Glutamatergic neuron (in vitro differentiated cells): Measurements from ENCODE around the gene KLHL12. TPM values are rescaled to one million over a fixed set of nuclear protein-coding genes. Genes with fewer than 3 reads are reported as not detected.
"Not testable (repeated sequence)": the region's sequence is repeated elsewhere in the genome, so short reads cannot be mapped to it uniquely, and the experiment has no call there.

ENCODE experiments used
- DNase-seq: peaks from one replicate; pipeline ENCODE4 v3.0.0; 2022
- H3K27ac Mint-ChIP-seq: one replicate; pipeline ENCODE4 v1.8.0; 2020; ENCODE audit warnings: mild to moderate bottlenecking, mixed read lengths, inconsistent platforms; ENCODE audit not compliant: unreplicated experiment
- H3K27me3 Mint-ChIP-seq: one replicate; pipeline ENCODE4 v1.8.0; 2020; ENCODE audit warnings: mild to moderate bottlenecking, moderate library complexity, mixed read lengths, inconsistent platforms; ENCODE audit not compliant: unreplicated experiment
- H3K36me3 Mint-ChIP-seq: one replicate; pipeline ENCODE4 v1.8.0; 2020; ENCODE audit warnings: mild to moderate bottlenecking, mixed read lengths, inconsistent platforms; ENCODE audit not compliant: unreplicated experiment
- H3K4me1 Mint-ChIP-seq: one replicate; pipeline ENCODE4 v1.8.0; 2020; ENCODE audit warnings: mild to moderate bottlenecking, low read depth, mixed read lengths, inconsistent platforms; ENCODE audit not compliant: unreplicated experiment
- H3K4me3 Mint-ChIP-seq: one replicate; pipeline ENCODE4 v1.8.0; 2020; ENCODE audit warnings: mild to moderate bottlenecking, mixed read lengths, inconsistent platforms; ENCODE audit not compliant: unreplicated experiment
- H3K9me3 Mint-ChIP-seq: one replicate; pipeline ENCODE4 v1.8.0; 2020; ENCODE audit warnings: mild to moderate bottlenecking, moderate library complexity, mixed read lengths, inconsistent platforms; ENCODE audit not compliant: unreplicated experiment
- CTCF ChIP-seq: fragments of 200-600 bp; sonication (generic); IDR thresholded peaks from one replicate; pipeline ENCODE4 v1.5.0; 2021; ENCODE audit not compliant: partially characterized antibody, unreplicated experiment
- total RNA-seq: library from RNA; stranded (reverse); fragmentation: NEBNext Ultra II Directional; extraction: Animal tissue kit (Norgen Biotek cat#: 25700); gene quantifications from one replicate; pipeline ENCODE4 v1.2.1, GENCODE V29; 2021; ENCODE audit not compliant: unreplicated experiment

Gene KLHL12
- total RNA-seq, 1 donor from 2014 or later, result 30.9 TPM

GRCh38 chr1:202942426-202942825 lies 15.4 kb upstream of the KLHL12 start:
- H3K4me1 Mint-ChIP-seq, result no peaks in the 10 kb centered on the region
- H3K27me3 Mint-ChIP-seq, result no peaks in the 10 kb centered on the region
- DNase-seq, result no peak
- H3K4me3 Mint-ChIP-seq, result no peak overlapping the region
- no peaks in the 10 kb centered on the region for H3K36me3 Mint-ChIP-seq
- no peak for TF ChIP-seq CTCF
- no peaks in the 10 kb centered on the region for H3K9me3 Mint-ChIP-seq
- no peak overlapping the region for H3K27ac Mint-ChIP-seq

- Mint-ChIP-seq H3K27ac (no peak overlapping the region), H3K27me3 (no peaks in the 10 kb centered on the region), H3K4me1 (no peaks in the 10 kb centered on the region), H3K9me3 (no peaks in the 10 kb centered on the region), H3K4me3 (no peak overlapping the region), H3K36me3 (no peaks in the 10 kb centered on the region)
- no peak for TF ChIP-seq CTCF
- DNase-seq, result no peak
Observed at GRCh38 chr1:202941372-202941771, 14.3 kb upstream of the KLHL12 start.

GRCh38 chr1:202940561-202940960 lies 13.5 kb upstream of the KLHL12 start:
- Mint-ChIP-seq H3K36me3 (no peaks in the 10 kb centered on the region), H3K27ac (no peak overlapping the region), H3K4me1 (no peaks in the 10 kb centered on the region), H3K4me3 (no peak overlapping the region), H3K9me3 (no peaks in the 10 kb centered on the region), H3K27me3 (no peaks in the 10 kb centered on the region)
- TF ChIP-seq CTCF, result no peak
- DNase-seq, result no peak

GRCh38 chr1:202938287-202938925 lies 11.4 kb upstream of the KLHL12 start:
- Mint-ChIP-seq H3K4me1 (no peaks in the 10 kb centered on the region), H3K36me3 (peaks cover 1% of the 10 kb centered on the region), H3K4me3 (no peak overlapping the region), H3K27me3 (no peaks in the 10 kb centered on the region), H3K9me3 (no peaks in the 10 kb centered on the region), H3K27ac (no peak overlapping the region)
- no peak for TF ChIP-seq CTCF
- no peak for DNase-seq

- H3K9me3 Mint-ChIP-seq, H3K4me3 Mint-ChIP-seq, H3K36me3 Mint-ChIP-seq, H3K4me1 Mint-ChIP-seq, H3K27me3 Mint-ChIP-seq, DNase-seq, H3K27ac Mint-ChIP-seq: not testable (repeated sequence)
Observed at GRCh38 chr1:202936409-202936808, 9.4 kb upstream of the KLHL12 start.
